Measurements from ENCODE around the gene STX2. TPM values are rescaled to one million over a fixed set of nuclear protein-coding genes. Genes with fewer than 3 reads are reported as not detected.

The STX2 gene
- total RNA-seq, 4 donors from 2014 or later = 2.9 to 14.7 (median 4.7) TPM

DNA sequence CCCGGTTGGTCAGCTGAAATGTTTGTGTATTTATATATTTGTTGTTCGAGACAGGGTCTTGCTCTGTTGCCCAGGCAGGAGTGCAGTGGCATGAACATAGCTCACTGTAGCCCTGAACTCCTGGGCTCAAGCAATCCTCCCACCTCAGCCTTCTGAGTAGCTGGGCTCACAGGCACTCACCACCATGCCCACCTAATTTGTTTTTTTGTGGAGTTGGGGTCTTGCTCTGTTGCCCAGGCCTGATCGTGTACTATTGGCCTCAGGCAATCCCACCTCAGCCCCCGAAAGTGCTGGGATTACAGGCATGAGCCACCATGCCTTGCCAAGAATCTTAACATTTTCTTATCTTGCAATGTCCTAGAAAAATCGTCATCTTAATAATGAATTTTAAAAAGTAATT is 36.1 kb upstream of the STX2 start:
- intact Hi-C loops (cut with DNase I; ENCODE audit: low total_unique reads) = no loop called here
- no peak for TF ChIP-seq POLR2A (IDR thresholded peaks at IDR 0.05)
- TF ChIP-seq, protein P1, sequence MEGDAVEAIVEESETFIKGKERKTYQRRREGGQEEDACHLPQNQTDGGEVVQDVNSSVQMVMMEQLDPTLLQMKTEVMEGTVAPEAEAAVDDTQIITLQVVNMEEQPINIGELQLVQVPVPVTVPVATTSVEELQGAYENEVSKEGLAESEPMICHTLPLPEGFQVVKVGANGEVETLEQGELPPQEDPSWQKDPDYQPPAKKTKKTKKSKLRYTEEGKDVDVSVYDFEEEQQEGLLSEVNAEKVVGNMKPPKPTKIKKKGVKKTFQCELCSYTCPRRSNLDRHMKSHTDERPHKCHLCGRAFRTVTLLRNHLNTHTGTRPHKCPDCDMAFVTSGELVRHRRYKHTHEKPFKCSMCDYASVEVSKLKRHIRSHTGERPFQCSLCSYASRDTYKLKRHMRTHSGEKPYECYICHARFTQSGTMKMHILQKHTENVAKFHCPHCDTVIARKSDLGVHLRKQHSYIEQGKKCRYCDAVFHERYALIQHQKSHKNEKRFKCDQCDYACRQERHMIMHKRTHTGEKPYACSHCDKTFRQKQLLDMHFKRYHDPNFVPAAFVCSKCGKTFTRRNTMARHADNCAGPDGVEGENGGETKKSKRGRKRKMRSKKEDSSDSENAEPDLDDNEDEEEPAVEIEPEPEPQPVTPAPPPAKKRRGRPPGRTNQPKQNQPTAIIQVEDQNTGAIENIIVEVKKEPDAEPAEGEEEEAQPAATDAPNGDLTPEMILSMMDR (IDR thresholded peaks at IDR 0.05) = no peak
- no peak for DNase-seq (ENCODE audit: low spot score in 2 of 2)
- 87% methylated on average over 5 of the region's 5 CpGs for WGBS, 2 donors
- H3K4me3 ChIP-seq (ENCODE audit: low read depth, poor library complexity, severe bottlenecking) = no peak overlapping the region

DNA sequence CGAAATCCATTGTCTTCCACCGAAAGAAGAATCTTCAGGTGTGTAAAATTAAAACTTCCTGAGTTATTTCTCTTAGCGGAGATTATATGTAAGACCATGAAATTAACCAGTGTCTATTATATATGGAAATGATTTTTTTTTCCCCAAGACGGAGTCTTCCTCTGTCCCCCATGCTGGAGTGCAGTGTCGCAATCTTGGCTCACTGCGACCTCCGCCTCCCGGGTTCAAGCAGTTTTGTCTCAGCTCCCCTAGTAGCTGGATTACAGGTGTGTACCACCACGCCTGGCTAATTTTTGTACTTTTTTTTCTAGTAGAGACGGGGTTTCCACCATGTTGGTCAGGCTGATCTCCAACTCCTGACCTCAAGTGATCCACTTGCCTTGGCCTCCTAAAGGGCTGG is 35.6 kb upstream of the STX2 start:
- no peak for DNase-seq (ENCODE audit: low spot score in 2 of 2)
- intact Hi-C loops (cut with DNase I; ENCODE audit: low total_unique reads) = no loop called here
- WGBS, 2 donors = 90 to 93% methylated on average over 10 of the region's 10 CpGs
- no peak overlapping the region for H3K4me3 ChIP-seq (ENCODE audit: low read depth, poor library complexity, severe bottlenecking)
- TF ChIP-seq, protein P1 (IDR thresholded peaks at IDR 0.05) = no peak
- TF ChIP-seq POLR2A (IDR thresholded peaks at IDR 0.05) = no peak

DNA sequence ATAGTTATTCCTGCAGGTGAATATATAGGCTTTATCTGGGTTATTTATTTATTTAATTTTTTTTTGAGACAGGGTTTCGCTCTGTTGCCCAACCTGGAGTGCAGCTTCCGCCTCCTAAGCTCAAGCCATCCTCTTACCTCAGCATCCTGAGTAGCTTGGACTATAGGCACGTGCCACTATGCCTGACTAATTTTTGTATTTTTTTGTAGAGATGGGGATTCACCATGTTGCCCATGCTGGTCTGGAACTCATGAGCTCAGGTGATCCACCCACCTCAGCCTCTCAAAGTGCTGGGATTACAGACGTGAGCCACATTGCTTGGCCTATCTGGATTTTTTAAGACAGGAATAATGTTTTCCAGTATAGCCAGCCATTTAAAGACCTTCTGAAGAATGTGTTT is 34.8 kb upstream of the STX2 start:
- intact Hi-C loops (cut with DNase I; ENCODE audit: low total_unique reads) = no loop called here
- no peak for TF ChIP-seq POLR2A (IDR thresholded peaks at IDR 0.05)
- TF ChIP-seq, protein P1 (IDR thresholded peaks at IDR 0.05) = no peak
- WGBS, 2 donors = 82 to 85% methylated on average over 4 of the region's 4 CpGs

DNA sequence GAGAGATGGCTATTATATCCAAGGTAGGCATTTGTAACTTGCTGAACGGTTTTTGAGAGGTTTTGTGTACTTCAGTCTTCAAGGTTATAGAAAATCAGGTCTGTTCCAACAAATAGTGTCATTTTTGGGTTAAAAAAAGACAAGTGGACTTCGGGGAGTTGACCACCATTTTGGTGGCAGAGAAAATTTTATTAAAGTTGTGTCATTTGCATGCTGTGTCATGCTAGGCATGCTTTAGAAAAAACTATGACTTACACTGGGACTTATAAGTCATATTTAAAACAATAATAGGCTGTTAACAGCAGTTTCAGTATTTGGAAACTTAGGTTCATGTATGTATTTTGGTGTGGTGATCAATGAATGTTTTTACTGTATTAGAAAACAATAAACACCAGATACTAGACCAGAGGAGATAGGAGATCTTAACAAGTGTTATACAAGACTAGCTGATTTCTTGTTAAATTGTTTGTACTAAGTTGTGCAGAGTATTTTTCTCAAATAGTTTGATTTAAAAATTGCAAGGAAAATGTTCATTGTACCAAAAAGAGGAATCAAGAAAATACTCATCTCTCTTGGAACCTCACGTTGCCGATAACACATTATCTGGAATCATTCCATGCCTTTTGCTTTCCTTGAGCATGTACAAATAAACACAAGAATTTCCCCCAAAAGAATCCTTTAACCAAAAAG is 34.2 kb upstream of the STX2 start:
- no peak for TF ChIP-seq POLR2A (IDR thresholded peaks at IDR 0.05)
- TF ChIP-seq, protein P1 (IDR thresholded peaks at IDR 0.05) = no peak
- intact Hi-C loops (cut with DNase I; ENCODE audit: low total_unique reads) = no loop called here
- no peak for DNase-seq (ENCODE audit: low spot score in 2 of 2)
- WGBS, 2 donors = 33 to 46% methylated on average over 4 of the region's 4 CpGs
- no peak overlapping the region for H3K4me3 ChIP-seq (ENCODE audit: low read depth, poor library complexity, severe bottlenecking)

More for the DNA sequence above, 34.8 kb upstream of the STX2 start:
- no peak for DNase-seq (ENCODE audit: low spot score in 2 of 2)
- no peak overlapping the region for H3K4me3 ChIP-seq (ENCODE audit: low read depth, poor library complexity, severe bottlenecking)

DNA sequence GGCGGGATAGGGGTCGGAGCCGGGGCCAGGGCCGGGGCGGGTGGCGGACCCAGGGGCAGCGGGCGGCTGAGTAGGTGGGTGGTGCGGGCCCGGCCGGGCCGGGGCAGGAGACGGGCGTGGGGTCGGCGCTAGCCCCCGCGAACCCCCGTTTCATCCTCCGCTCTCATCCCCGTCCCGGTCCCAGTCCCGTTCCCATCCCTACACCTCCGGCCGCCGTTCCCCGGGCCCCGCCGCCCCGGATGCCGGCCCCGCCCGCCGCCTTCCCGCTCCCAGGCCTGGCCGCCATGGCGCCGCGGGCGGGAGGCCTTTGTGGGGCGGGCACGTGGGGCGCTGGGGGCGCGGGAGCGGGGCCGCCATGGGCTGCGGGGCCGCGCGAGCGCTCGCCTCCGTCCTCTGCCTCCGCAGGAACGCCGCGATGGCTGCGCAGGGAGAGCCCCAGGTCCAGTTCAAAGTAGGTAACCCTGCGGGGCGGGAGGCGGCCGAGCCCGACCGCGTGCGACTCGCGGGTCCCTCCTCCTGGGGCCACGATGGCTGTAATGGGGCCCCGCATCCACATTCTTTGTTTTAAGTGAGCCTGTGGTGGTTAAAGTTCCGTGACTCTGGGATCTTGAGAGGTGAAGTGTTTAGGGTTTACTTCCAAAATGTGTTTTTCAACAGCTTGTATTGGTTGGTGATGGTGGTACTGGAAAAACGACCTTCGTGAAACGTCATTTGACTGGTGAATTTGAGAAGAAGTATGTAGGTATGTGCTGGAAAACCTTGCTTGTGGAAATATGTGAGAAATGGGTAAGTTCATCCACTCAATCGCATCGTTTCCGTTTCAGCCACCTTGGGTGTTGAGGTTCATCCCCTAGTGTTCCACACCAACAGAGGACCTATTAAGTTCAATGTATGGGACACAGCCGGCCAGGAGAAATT is 33.4 kb upstream of the STX2 start:
- peak overlapping the region; percentile 68 for H3K4me3 ChIP-seq (ENCODE audit: low read depth, poor library complexity, severe bottlenecking)
- no peak for DNase-seq (ENCODE audit: low spot score in 2 of 2)
- intact Hi-C loops (cut with DNase I; ENCODE audit: low total_unique reads) = no loop called here
- TF ChIP-seq, protein P1 (IDR thresholded peaks at IDR 0.05) = no peak
- no peak for TF ChIP-seq POLR2A (IDR thresholded peaks at IDR 0.05)
- WGBS, 2 donors = 1 to 4% methylated on average over 26 to 43 of the region's 79 CpGs

Measured in lower leg skin (tissue), 4 donors.